Panc1 (cell line): ENCODE measurements around the gene SLC17A2. TPM values are rescaled to one million over a fixed set of nuclear protein-coding genes. Genes with fewer than 3 reads are reported as not detected.

Experiments used
- ATAC-seq: fragments of 200-7000 bp; cut with Tn5 transposase; 2 replicates; pipeline ENCODE4 v1.9.1; 2020; ENCODE audit warnings: mild to moderate bottlenecking, moderate library complexity
- BruUV-seq: library from RNA; stranded (reverse); fragments of 400-500 nt; replicated peaks from 2 replicates; lab custom pipeline; 2021; lab: Mats Ljungman, UMichigan
- CTCF ChIA-PET: fragments of 300-600 bp; sonication (Branson Sonifier 250); formaldehyde crosslinking; loops from one replicate; lab custom pipeline; 2022; ENCODE audit warnings: antibody characterized with exemption; lab: Charles Lee
- POLR2A ChIA-PET: fragments of 300-600 bp; sonication (Branson Sonifier 250); formaldehyde crosslinking; loops from one replicate; lab custom pipeline; 2022; ENCODE audit warnings: antibody characterized with exemption; lab: Charles Lee
- DNase-seq: peaks from one replicate; pipeline ENCODE4 v3.0.0-alpha.2; 2010; ENCODE audit warnings: low read depth, low spot score
- H3K27ac ChIP-seq: 2 replicates; pipeline ENCODE4 v1.5.1; 2011; ENCODE audit warnings: mild to moderate bottlenecking, low read length, inconsistent platforms
- H3K27me3 ChIP-seq: fragments of 200-500 bp; sonication (Bioruptor generic); 2 replicates; pipeline ENCODE4 v1.6.0; 2014; ENCODE audit warnings: low read length, inconsistent platforms; ENCODE audit not compliant: control insufficient read depth, insufficient read depth
- H3K36me3 ChIP-seq: fragments of 200-500 bp; sonication (Bioruptor generic); 2 replicates; pipeline ENCODE4 v1.5.1; 2014; ENCODE audit warnings: inconsistent platforms, mild to moderate bottlenecking, low read length, moderate library complexity; ENCODE audit not compliant: control insufficient read depth, insufficient read depth
- H3K4me1 ChIP-seq: 2 replicates; pipeline ENCODE4 v1.5.1; 2011; ENCODE audit warnings: inconsistent platforms, mild to moderate bottlenecking, low read length, moderate library complexity; ENCODE audit not compliant: control insufficient read depth, insufficient read depth
- H3K4me3 ChIP-seq, 2 experiments: 2 replicates each; pipeline ENCODE4 v1.5.1; 2011 to 2012; ENCODE audit warnings: low read depth in 2 of 2, low read length in 2 of 2, mild to moderate bottlenecking in 2 of 2, inconsistent platforms in 1 of 2, moderate library complexity in 1 of 2
- H3K9me3 ChIP-seq: fragments of 200-500 bp; sonication (Bioruptor generic); 2 replicates; pipeline ENCODE4 v1.5.1; 2014; ENCODE audit warnings: low read depth, mild to moderate bottlenecking, inconsistent platforms, low read length, moderate library complexity; ENCODE audit not compliant: control insufficient read depth, insufficient read depth
- CTCF ChIP-seq: fragments of 450-650 bp; IDR thresholded peaks from 2 replicates; pipeline ENCODE4 v1.5.1; 2017; ENCODE audit warnings: mild to moderate bottlenecking
- POLR2AphosphoS5 ChIP-seq: IDR thresholded peaks from 2 replicates; pipeline ENCODE4 v1.6.1; 2012; ENCODE audit warnings: mild to moderate bottlenecking, low read depth, low read length, moderate library complexity
- REST ChIP-seq, 2 experiments: IDR thresholded peaks; 2 replicates each; pipeline ENCODE4 v1.6.1; 2011 to 2012; ENCODE audit warnings: low read depth in 2 of 2, control low read depth in 1 of 2, low read length in 1 of 2, mild to moderate bottlenecking in 1 of 2, moderate library complexity in 1 of 2; ENCODE audit not compliant: insufficient read depth in 1 of 2
- SIN3A ChIP-seq: IDR thresholded peaks from 2 replicates; pipeline ENCODE4 v1.6.1; 2012; ENCODE audit warnings: low read depth, mild to moderate bottlenecking, low read length, moderate library complexity, borderline replicate concordance; ENCODE audit not compliant: insufficient read depth
- TCF7L2 ChIP-seq: IDR thresholded peaks from 2 replicates; pipeline ENCODE4 v1.6.1; 2011; ENCODE audit warnings: mild to moderate bottlenecking, low read depth, low read length, inconsistent platforms
- in situ Hi-C: cut with HindIII; loops from 2 replicates; pipeline ENCODE4 v1.10.0; 2016; ENCODE audit warnings: low sequenced_read_pairs, low pct_unique_long_range_greater_than_20kb
- intact Hi-C: fragments of 100-400 bp; cut with micrococcal nuclease; formaldehyde crosslinking; loops from one replicate; pipeline ENCODE4 v1.10.0; 2022; ENCODE audit not compliant: unreplicated experiment
- total RNA-seq: library from RNA; stranded (reverse); gene quantifications from one replicate; pipeline ENCODE4 v1.2.1, GENCODE V29; 2021; ENCODE audit not compliant: unreplicated experiment

The SLC17A2 gene
- total RNA-seq, 1 experiment from 2014 or later: not detected

GRCh38 chr6:25951296-25952032, 21.0 kb upstream of the SLC17A2 start:
- ChIA-PET POLR2A (no interaction called here), CTCF (no interaction called here)
- Histone ChIP-seq H3K9me3 (no peaks in the 10 kb centered on the region), H3K36me3 (no peaks in the 10 kb centered on the region), H3K4me3 (no peak overlapping the region), H3K27ac (no peak overlapping the region), H3K4me1 (no peaks in the 10 kb centered on the region), H3K27me3 (no peaks in the 10 kb centered on the region)
- TF ChIP-seq POLR2AphosphoS5 (no peak), CTCF (no peak)
- intact Hi-C loops (no loop called here), in situ Hi-C loops (no loop called here)
- ATAC-seq: no peak
- DNase-seq: no peak
- no TSS peak for BruUV-seq

GRCh38 chr6:25950297-25950696, 19.8 kb upstream of the SLC17A2 start:
- TF ChIP-seq TCF7L2 (no peak), SIN3A (no peak), POLR2AphosphoS5 (no peak), CTCF (no peak), REST (IDR thresholded peaks at IDR 0.05; ENCODE audit: insufficient read depth in 1 of 2, low read depth in 2 of 2, low read length in 1 of 2) (no peak)
- in situ Hi-C loops (no loop called here), intact Hi-C loops (no loop called here)
- ChIA-PET CTCF (no interaction called here), POLR2A (no interaction called here)
- Histone ChIP-seq H3K36me3 (no peaks in the 10 kb centered on the region), H3K27me3 (no peaks in the 10 kb centered on the region), H3K9me3 (no peaks in the 10 kb centered on the region), H3K27ac (no peak overlapping the region), H3K4me3 (no peak overlapping the region), H3K4me1 (no peaks in the 10 kb centered on the region)
- ATAC-seq: no peak
- no TSS peak for BruUV-seq
- DNase-seq: no peak
